SK-N-MC (cell line): ENCODE measurements around the gene LSP1.

ENCODE experiments used
- EZH2 ChIP-seq: fragments of 200-600 bp; sonication (generic); IDR thresholded peaks from one replicate; pipeline ENCODE4 v1.6.1; 2017; ENCODE audit warnings: antibody characterized with exemption
- POLR2AphosphoS5 ChIP-seq: IDR thresholded peaks from 2 replicates; pipeline ENCODE4 v1.6.1; 2012; ENCODE audit warnings: mild to moderate bottlenecking, low read depth, low read length, borderline replicate concordance

- TF ChIP-seq EZH2, result no peak
- no peak for TF ChIP-seq POLR2AphosphoS5
These were observed 14.3 kb upstream of the LSP1 start, which contains the start of gene TNNI2 for GRCh38 chr11:1838426-1839144.
